IMR-90 (cell line): ENCODE measurements around the gene NEK8. TPM values are rescaled to one million over a fixed set of nuclear protein-coding genes. Genes with fewer than 3 reads are reported as not detected.

ENCODE experiments used
- ATAC-seq: fragments of 200-7000 bp; cut with Tn5 transposase; 2 replicates; pipeline ENCODE4 v1.9.1; 2020; ENCODE audit warnings: low read depth, mild to moderate bottlenecking, moderate library complexity
- BruUV-seq: library from RNA; stranded (reverse); fragments of 400-500 nt; replicated peaks from 2 replicates; lab custom pipeline; 2021; lab: Mats Ljungman, UMichigan
- CTCF ChIA-PET: fragments of 300-600 bp; formaldehyde crosslinking; extraction: SDS; loops from one replicate; lab custom pipeline; 2021; ENCODE audit warnings: antibody characterized with exemption; lab: Yijun Ruan, JAX
- POLR2A ChIA-PET: fragments of 300-600 bp; sonication (Branson Sonifier 250); formaldehyde crosslinking; loops from one replicate; lab custom pipeline; 2022; ENCODE audit warnings: antibody characterized with exemption; ENCODE audit not compliant: unreplicated experiment; lab: Charles Lee
- DNase-seq: peaks from one replicate; pipeline ENCODE4 v3.0.0; 2013
- H2AFZ ChIP-seq: replicated peaks from 2 replicates; pipeline ENCODE3; 2013; ENCODE audit warnings: low read length, mild to moderate bottlenecking; ENCODE audit not compliant: poor library complexity
- H2AK5ac ChIP-seq: 2 replicates; pipeline ENCODE4 v1.6.1; 2013; ENCODE audit warnings: low read depth, low read length, inconsistent platforms
- H2AK9ac ChIP-seq: replicated peaks from 2 replicates; pipeline ENCODE3; 2013; ENCODE audit warnings: mild to moderate bottlenecking, low read depth, low read length, moderate library complexity; ENCODE audit not compliant: poor library complexity
- H2BK120ac ChIP-seq: 2 replicates; pipeline ENCODE4 v1.6.1; 2013; ENCODE audit warnings: low read depth, low read length, inconsistent platforms
- H2BK15ac ChIP-seq: 3 replicates; pipeline ENCODE4 v1.6.1; 2013; ENCODE audit warnings: low read depth, low read length, inconsistent platforms
- H2BK20ac ChIP-seq: 2 replicates; pipeline ENCODE4 v1.6.1; 2013; ENCODE audit warnings: low read depth, mild to moderate bottlenecking, inconsistent platforms, low read length, moderate library complexity
- H2BK5ac ChIP-seq: 2 replicates; pipeline ENCODE4 v1.6.1; 2013; ENCODE audit warnings: mild to moderate bottlenecking, low read depth, low read length, inconsistent platforms; ENCODE audit not compliant: poor library complexity, severe bottlenecking
- H3K14ac ChIP-seq: replicated peaks from 2 replicates; pipeline ENCODE4 v1.6.1; 2013; ENCODE audit warnings: low read depth, low read length, inconsistent platforms
- H3K18ac ChIP-seq: 2 replicates; pipeline ENCODE4 v1.6.1; 2013; ENCODE audit warnings: low read depth, low read length, control low read depth
- H3K23ac ChIP-seq: 2 replicates; pipeline ENCODE4 v1.6.1; 2013; ENCODE audit warnings: low read depth, low read length, inconsistent platforms
- H3K27ac ChIP-seq: 2 replicates; pipeline ENCODE4 v1.5.1; 2013; ENCODE audit warnings: mild to moderate bottlenecking, control low read depth, low read length; ENCODE audit not compliant: insufficient read depth
- H3K27me3 ChIP-seq: 2 replicates; pipeline ENCODE4 v1.6.1; 2013; ENCODE audit warnings: low read length; ENCODE audit not compliant: control insufficient read depth, insufficient read depth
- H3K36me3 ChIP-seq: 2 replicates; pipeline ENCODE4 v1.6.1; 2013; ENCODE audit warnings: low read length, mixed read lengths; ENCODE audit not compliant: control insufficient read depth, insufficient read depth
- H3K4ac ChIP-seq: 2 replicates; pipeline ENCODE4 v1.6.1; 2013; ENCODE audit warnings: low read depth, low read length, inconsistent platforms
- H3K4me1 ChIP-seq: 2 replicates; pipeline ENCODE4 v1.6.1; 2013; ENCODE audit warnings: low read length, mixed read lengths; ENCODE audit not compliant: control insufficient read depth, insufficient read depth
- H3K4me2 ChIP-seq: 2 replicates; pipeline ENCODE4 v1.6.1; 2013; ENCODE audit warnings: low read depth, mild to moderate bottlenecking, control low read depth, low read length, moderate library complexity
- H3K4me3 ChIP-seq: 2 replicates; pipeline ENCODE4 v1.5.1; 2013; ENCODE audit warnings: low read depth, mild to moderate bottlenecking, control low read depth, low read length, moderate library complexity; ENCODE audit not compliant: insufficient read depth
- H3K56ac ChIP-seq: 2 replicates; pipeline ENCODE4 v1.6.1; 2013; ENCODE audit warnings: low read length, inconsistent platforms; ENCODE audit not compliant: insufficient read depth; ENCODE audit errors: extremely low read depth
- H3K79me1 ChIP-seq, 2 experiments: 2 replicates each; pipeline ENCODE4 v1.6.1; 2013; ENCODE audit warnings: low read length in 2 of 2, inconsistent platforms in 1 of 2, low read depth in 1 of 2
- H3K9ac ChIP-seq: 2 replicates; pipeline ENCODE4 v1.6.1; 2013; ENCODE audit warnings: low read depth, low read length, control low read depth
- H3K9me1 ChIP-seq: 2 replicates; pipeline ENCODE4 v1.6.1; 2013; ENCODE audit warnings: low read length, inconsistent platforms; ENCODE audit not compliant: insufficient read depth
- H3K9me3 ChIP-seq: 2 replicates; pipeline ENCODE4 v1.6.1; 2013; ENCODE audit warnings: low read length; ENCODE audit not compliant: control insufficient read depth, insufficient read depth
- H4K20me1 ChIP-seq: 2 replicates; pipeline ENCODE4 v1.6.1; 2013; ENCODE audit warnings: low read length, inconsistent platforms; ENCODE audit not compliant: insufficient read depth
- H4K5ac ChIP-seq: 2 replicates; pipeline ENCODE4 v1.6.1; 2013; ENCODE audit warnings: mild to moderate bottlenecking, low read depth, low read length, control low read depth
- H4K8ac ChIP-seq, 2 experiments: 2 replicates each; pipeline ENCODE4 v1.6.1; 2013; ENCODE audit warnings: low read depth in 2 of 2, low read length in 2 of 2, control low read depth in 1 of 2, inconsistent platforms in 1 of 2
- H4K91ac ChIP-seq: 2 replicates; pipeline ENCODE4 v1.6.1; 2013; ENCODE audit warnings: low read depth, low read length, inconsistent platforms; ENCODE audit not compliant: insufficient read depth
- BHLHE40 ChIP-seq: fragments of 150-350 bp; IDR thresholded peaks from 2 replicates; pipeline ENCODE4 v1.6.1; 2016; ENCODE audit warnings: mild to moderate bottlenecking, low read depth, low read length
- CEBPB ChIP-seq: IDR thresholded peaks from 2 replicates; pipeline ENCODE4 v1.6.1; 2012; ENCODE audit warnings: low read depth, low read length, improper control_type of control experiment
- CHD1 ChIP-seq: IDR thresholded peaks from 2 replicates; pipeline ENCODE4 v1.6.1; 2012; ENCODE audit warnings: low read depth, low read length, improper control_type of control experiment
- ELK1 ChIP-seq: fragments of 150-350 bp; IDR thresholded peaks from 2 replicates; pipeline ENCODE4 v1.6.1; 2016; ENCODE audit warnings: low read depth, mild to moderate bottlenecking, low read length, moderate library complexity, borderline replicate concordance
- FOS ChIP-seq: fragments of 150-350 bp; IDR thresholded peaks from 2 replicates; pipeline ENCODE4 v1.6.1; 2016; ENCODE audit warnings: low read depth, low read length
- MAFK ChIP-seq: IDR thresholded peaks from 2 replicates; pipeline ENCODE4 v1.6.1; 2012; ENCODE audit warnings: low read depth, low read length, improper control_type of control experiment
- MXI1 ChIP-seq: IDR thresholded peaks from 2 replicates; pipeline ENCODE4 v1.6.1; 2012; ENCODE audit warnings: low read depth, mild to moderate bottlenecking, low read length, moderate library complexity, borderline replicate concordance
- NFE2L2 ChIP-seq: fragments of 150-350 bp; IDR thresholded peaks from 2 replicates; pipeline ENCODE4 v1.6.1; 2016; ENCODE audit warnings: low read depth, mild to moderate bottlenecking, low read length
- POLR2A ChIP-seq: IDR thresholded peaks from 2 replicates; pipeline ENCODE4 v1.6.1; 2012; ENCODE audit warnings: mild to moderate bottlenecking, low read depth, low read length
- RAD21 ChIP-seq: IDR thresholded peaks from 2 replicates; pipeline ENCODE4 v1.6.1; 2012; ENCODE audit warnings: low read length, improper control_type of control experiment
- RCOR1 ChIP-seq: IDR thresholded peaks from 2 replicates; pipeline ENCODE4 v1.6.1; 2012; ENCODE audit warnings: mild to moderate bottlenecking, low read length, improper control_type of control experiment; ENCODE audit not compliant: insufficient replicate concordance
- RFX5 ChIP-seq: IDR thresholded peaks from 2 replicates; pipeline ENCODE4 v1.8.0; 2012; ENCODE audit warnings: low read depth, mild to moderate bottlenecking, low read length, moderate library complexity
- SMC3 ChIP-seq: fragments of 150-350 bp; IDR thresholded peaks from 2 replicates; pipeline ENCODE4 v1.6.1; 2016; ENCODE audit warnings: low read depth, mild to moderate bottlenecking, antibody characterized with exemption, low read length, moderate library complexity
- USF2 ChIP-seq: fragments of 150-350 bp; IDR thresholded peaks from 2 replicates; pipeline ENCODE4 v1.6.1; 2017; ENCODE audit warnings: mild to moderate bottlenecking, antibody characterized with exemption, low read length, low read depth
- WGBS, 2 experiments: methylation state at CpG; one replicate each; pipeline versions ENCODE4 v1.1.5 to v1.1.7; 2013; ENCODE audit warnings: missing lambda C conversion rate in 2 of 2; ENCODE audit not compliant: insufficient read length in 1 of 2; ENCODE audit errors: extremely low coverage in 2 of 2; 5-methylcytosine and 5-hydroxymethylcytosine counted together
- dilution Hi-C: fragments of 300-500 bp; cut with HindIII; formaldehyde crosslinking; loops from one replicate; pipeline ENCODE4 v1.14.3; 2018; ENCODE audit warnings: low sequenced_read_pairs; ENCODE audit not compliant: unreplicated experiment
- in situ Hi-C: fragments of 300-500 bp; cut with MboI; formaldehyde crosslinking; loops from 3 replicates; pipeline ENCODE4 v1.14.3; 2019; ENCODE audit warnings: low sequenced_read_pairs, inconsistent platforms, mixed read lengths
- intact Hi-C: fragments of 100-400 bp; cut with micrococcal nuclease; formaldehyde crosslinking; loops from 2 replicates; pipeline ENCODE4 v1.10.0; 2022
- polyA plus RNA-seq, 3 experiments: library from polyadenylated mRNA; depleted of rRNA; stranded (reverse); fragments of >200 nt; gene quantifications; 2 replicates each; pipeline ENCODE4 v1.2.3, GENCODE V29; 2012; ENCODE audit warnings: low replicate concordance in 1 of 3
- total RNA-seq: library from RNA; depleted of rRNA; stranded (reverse); fragments of >200 nt; gene quantifications from 2 replicates; pipeline ENCODE4 v1.2.3, GENCODE V29; 2012
- TF ChIP-seq, protein P1 (sequence below): conservative IDR thresholded peaks from 2 replicates; pipeline ENCODE4 v1.5.1; 2012; ENCODE audit warnings: mild to moderate bottlenecking, low read depth, low read length, improper control_type of control experiment

The NEK8 gene
- total and polyA plus RNA-seq, 2 of the 4 experiments (the other 2 are of a cell fraction): 4.6 to 5.2 TPM

GRCh38 chr17:28724500-28725165, 4.0 kb upstream of the NEK8 start:
- peaks cover 10 to 49% of the 10 kb centered on the region in 2 experiments; a peak in 3 of 4 replicates for H3K79me1 ChIP-seq
- intact Hi-C loops: no loop called here
- dilution Hi-C loops: no loop called here
- in situ Hi-C loops: no loop called here
- no peak overlapping the region for H2BK15ac ChIP-seq
- H4K20me1 ChIP-seq: peaks cover 45% of the 10 kb centered on the region
- ChIA-PET POLR2A (interaction anchor here (1.3 kb wide), 1 partner anchor 14 kb away, joined by 3 read pairs; no protein-coding TSS in a partner anchor), CTCF (interaction anchor here (0.7 kb wide), 1 partner anchor 314 kb away, joined by 3 read pairs; no protein-coding TSS in a partner anchor)
- no peak overlapping the region for H4K5ac ChIP-seq
- H3K9me3 ChIP-seq: no peaks in the 10 kb centered on the region
- H3K23ac ChIP-seq: peak overlapping the region; percentile 70
- H2BK120ac ChIP-seq: no peak overlapping the region
- peak overlapping the region; percentile 10 to 59; a peak in 3 of 4 replicates for H4K8ac ChIP-seq
- H3K14ac ChIP-seq: peak overlapping the region; percentile 13; the same call in 1 of the 2 replicates
- H2BK20ac ChIP-seq: no peak overlapping the region
- ATAC-seq (no peak), DNase-seq (no peak)
- H2AK5ac ChIP-seq: peak overlapping the region; percentile 18; the same call in 1 of the 2 replicates
- no peak overlapping the region for H4K91ac ChIP-seq
- no peak overlapping the region for H3K56ac ChIP-seq
- no peaks in the 10 kb centered on the region for H3K27me3 ChIP-seq
- H3K4me2 ChIP-seq: peak overlapping the region; percentile 98; the same call in 1 of the 2 replicates
- H3K9me1 ChIP-seq: no peaks in the 10 kb centered on the region
- no TSS peak for BruUV-seq
- H3K27ac ChIP-seq: no peak overlapping the region
- H3K9ac ChIP-seq: no peak overlapping the region
- H2AFZ ChIP-seq: no peak overlapping the region
- H2BK5ac ChIP-seq: no peak overlapping the region
- peak overlapping the region; percentile 88; the same call in 1 of the 2 replicates for H3K4ac ChIP-seq
- peaks cover 12% of the 10 kb centered on the region for H3K4me1 ChIP-seq
- H2AK9ac ChIP-seq: peak overlapping the region; percentile 26
- no peak overlapping the region for H3K4me3 ChIP-seq
- no peak overlapping the region for H3K18ac ChIP-seq
- 100% methylated on average over 2 of the region's 10 CpGs; no CpG with 5 or more reads in 1 of the 2 experiments for WGBS, 2 experiments
- H3K36me3 ChIP-seq: peaks cover 36% of the 10 kb centered on the region
- TF ChIP-seq BHLHE40: no peak
- no peak for TF ChIP-seq SMC3
- no peak for TF ChIP-seq ELK1
- TF ChIP-seq, protein P1, sequence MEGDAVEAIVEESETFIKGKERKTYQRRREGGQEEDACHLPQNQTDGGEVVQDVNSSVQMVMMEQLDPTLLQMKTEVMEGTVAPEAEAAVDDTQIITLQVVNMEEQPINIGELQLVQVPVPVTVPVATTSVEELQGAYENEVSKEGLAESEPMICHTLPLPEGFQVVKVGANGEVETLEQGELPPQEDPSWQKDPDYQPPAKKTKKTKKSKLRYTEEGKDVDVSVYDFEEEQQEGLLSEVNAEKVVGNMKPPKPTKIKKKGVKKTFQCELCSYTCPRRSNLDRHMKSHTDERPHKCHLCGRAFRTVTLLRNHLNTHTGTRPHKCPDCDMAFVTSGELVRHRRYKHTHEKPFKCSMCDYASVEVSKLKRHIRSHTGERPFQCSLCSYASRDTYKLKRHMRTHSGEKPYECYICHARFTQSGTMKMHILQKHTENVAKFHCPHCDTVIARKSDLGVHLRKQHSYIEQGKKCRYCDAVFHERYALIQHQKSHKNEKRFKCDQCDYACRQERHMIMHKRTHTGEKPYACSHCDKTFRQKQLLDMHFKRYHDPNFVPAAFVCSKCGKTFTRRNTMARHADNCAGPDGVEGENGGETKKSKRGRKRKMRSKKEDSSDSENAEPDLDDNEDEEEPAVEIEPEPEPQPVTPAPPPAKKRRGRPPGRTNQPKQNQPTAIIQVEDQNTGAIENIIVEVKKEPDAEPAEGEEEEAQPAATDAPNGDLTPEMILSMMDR: no peak
- no peak for TF ChIP-seq RAD21
- no peak for TF ChIP-seq CEBPB
- TF ChIP-seq MAFK: no peak
- TF ChIP-seq RFX5: no peak
- TF ChIP-seq FOS: no peak
- TF ChIP-seq RCOR1: no peak
- TF ChIP-seq CHD1: no peak
- no peak for TF ChIP-seq NFE2L2
- no peak for TF ChIP-seq USF2
- no peak for TF ChIP-seq MXI1
- TF ChIP-seq POLR2A: no peak
